Measurements from ENCODE around the gene KRTAP5-5.
"Not testable (repeated sequence)": the region's sequence is repeated elsewhere in the genome, so short reads cannot be mapped to it uniquely, and the experiment has no call there.

KRTAP5-5 gene

GRCh38 chr11:1659506-1659905 lies 29.9 kb downstream of the KRTAP5-5 start:
- no peak for DNase-seq

GRCh38 chr11:1660111-1660867 lies 30.7 kb downstream of the KRTAP5-5 start:
- DNase-seq: no peak

GRCh38 chr11:1661454-1662269 lies 32.1 kb downstream of the KRTAP5-5 start:
- not testable (repeated sequence) for DNase-seq

GRCh38 chr11:1662699-1663283 lies 33.2 kb downstream of the KRTAP5-5 start:
- not testable (repeated sequence) for DNase-seq

GRCh38 chr11:1665313-1665712 lies 35.7 kb downstream of the KRTAP5-5 start:
- DNase-seq: no peak

- DNase-seq: no peak
These were observed 37.7 kb downstream of the KRTAP5-5 start for GRCh38 chr11:1667121-1667850.

- no peak for DNase-seq
These were observed 38.3 kb downstream of the KRTAP5-5 start for GRCh38 chr11:1667906-1668305.

GRCh38 chr11:1668911-1669473 lies 39.4 kb downstream of the KRTAP5-5 start:
- no peak for DNase-seq

GRCh38 chr11:1669546-1670218 lies 40.1 kb downstream of the KRTAP5-5 start:
- DNase-seq: no peak

GRCh38 chr11:1670457-1670856 lies 40.9 kb downstream of the KRTAP5-5 start:
- DNase-seq: not testable (repeated sequence)

- no peak for DNase-seq
These were observed 41.4 kb downstream of the KRTAP5-5 start for GRCh38 chr11:1670905-1671371.

GRCh38 chr11:1671658-1672057 lies 42.1 kb downstream of the KRTAP5-5 start:
- no peak for DNase-seq

- no peak for DNase-seq
These were observed 43.2 kb downstream of the KRTAP5-5 start for GRCh38 chr11:1672613-1673350.

- DNase-seq: no peak
These were observed 44.0 kb downstream of the KRTAP5-5 start for GRCh38 chr11:1673446-1674172.

GRCh38 chr11:1674173-1675131 lies 44.9 kb downstream of the KRTAP5-5 start:
- no peak for DNase-seq

GRCh38 chr11:1675536-1676228 lies 46.1 kb downstream of the KRTAP5-5 start:
- DNase-seq: no peak

GRCh38 chr11:1676229-1676740 lies 46.7 kb downstream of the KRTAP5-5 start:
- DNase-seq: no peak

- DNase-seq: no peak
These were observed 50.3 kb downstream of the KRTAP5-5 start for GRCh38 chr11:1679881-1680280.
